ENCODE data around the gene MRPL44.
"Not testable (repeated sequence)": the region's sequence is repeated elsewhere in the genome, so short reads cannot be mapped to it uniquely, and the experiment has no call there.

The MRPL44 gene

GRCh38 chr2:223999862-224000261 is 42.6 kb downstream of the MRPL44 start:
- no peak overlapping the region for H3K4me3 ChIP-seq (replicated peaks in 1 of 2; ENCODE audit: low read depth in 2 of 2, low read length in 2 of 2)
- DNase-seq (ENCODE audit: low read depth in 2 of 2), result no peak
- TF ChIP-seq, protein P1, sequence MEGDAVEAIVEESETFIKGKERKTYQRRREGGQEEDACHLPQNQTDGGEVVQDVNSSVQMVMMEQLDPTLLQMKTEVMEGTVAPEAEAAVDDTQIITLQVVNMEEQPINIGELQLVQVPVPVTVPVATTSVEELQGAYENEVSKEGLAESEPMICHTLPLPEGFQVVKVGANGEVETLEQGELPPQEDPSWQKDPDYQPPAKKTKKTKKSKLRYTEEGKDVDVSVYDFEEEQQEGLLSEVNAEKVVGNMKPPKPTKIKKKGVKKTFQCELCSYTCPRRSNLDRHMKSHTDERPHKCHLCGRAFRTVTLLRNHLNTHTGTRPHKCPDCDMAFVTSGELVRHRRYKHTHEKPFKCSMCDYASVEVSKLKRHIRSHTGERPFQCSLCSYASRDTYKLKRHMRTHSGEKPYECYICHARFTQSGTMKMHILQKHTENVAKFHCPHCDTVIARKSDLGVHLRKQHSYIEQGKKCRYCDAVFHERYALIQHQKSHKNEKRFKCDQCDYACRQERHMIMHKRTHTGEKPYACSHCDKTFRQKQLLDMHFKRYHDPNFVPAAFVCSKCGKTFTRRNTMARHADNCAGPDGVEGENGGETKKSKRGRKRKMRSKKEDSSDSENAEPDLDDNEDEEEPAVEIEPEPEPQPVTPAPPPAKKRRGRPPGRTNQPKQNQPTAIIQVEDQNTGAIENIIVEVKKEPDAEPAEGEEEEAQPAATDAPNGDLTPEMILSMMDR (IDR thresholded peaks at IDR 0.05; ENCODE audit: low read depth, low read length), result no peak

- not testable (repeated sequence) for H3K4me3 ChIP-seq (replicated peaks in 1 of 2; ENCODE audit: low read depth in 2 of 2, low read length in 2 of 2); DNase-seq (ENCODE audit: low read depth in 2 of 2)
These were observed 43.4 kb downstream of the MRPL44 start for GRCh38 chr2:224000662-224001061.

DNA sequence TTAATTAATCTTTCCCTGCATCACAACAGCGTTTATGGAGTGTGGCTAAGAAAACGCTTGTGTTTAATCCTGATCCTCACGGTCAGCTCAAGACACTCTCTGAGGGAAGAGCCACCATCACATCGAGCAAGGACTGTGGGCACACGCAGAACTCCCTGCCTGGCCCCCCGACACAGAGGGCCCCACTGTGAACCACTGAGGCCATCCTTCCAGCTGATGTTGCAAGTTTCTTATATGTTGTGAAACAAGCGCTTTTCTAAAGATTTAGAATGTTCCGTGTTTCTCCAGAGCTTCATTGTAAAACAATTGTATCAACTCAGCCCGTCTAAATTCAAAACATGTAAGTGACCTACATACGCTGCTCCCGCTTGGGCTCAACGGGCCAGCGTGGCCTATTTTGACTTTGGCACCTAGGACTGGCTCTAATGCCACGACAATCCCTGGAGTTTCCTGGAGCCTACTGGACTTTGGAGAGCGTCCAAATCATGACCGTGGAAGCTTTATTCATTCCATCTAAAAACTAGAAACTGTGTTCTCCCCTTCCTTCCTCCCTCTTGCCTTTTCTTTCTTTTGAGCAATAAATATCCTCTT is 46.9 kb downstream of the MRPL44 start:
- TF ChIP-seq, protein P1 (IDR thresholded peaks at IDR 0.05; ENCODE audit: low read depth, low read length), result no peak
- no peak overlapping the region for H3K4me3 ChIP-seq (replicated peaks in 1 of 2; ENCODE audit: low read depth in 2 of 2, low read length in 2 of 2)
- peak; percentile 31 to 39 for DNase-seq (ENCODE audit: low read depth in 2 of 2)

GRCh38 chr2:224008702-224009261 is 51.5 kb downstream of the MRPL44 start:
- peak in 1 of 2 donors; percentile 58 for DNase-seq (ENCODE audit: low read depth in 2 of 2)
- TF ChIP-seq, protein P1 (IDR thresholded peaks at IDR 0.05; ENCODE audit: low read depth, low read length), result no peak
- no peak overlapping the region for H3K4me3 ChIP-seq (replicated peaks in 1 of 2; ENCODE audit: low read depth in 2 of 2, low read length in 2 of 2)

DNA sequence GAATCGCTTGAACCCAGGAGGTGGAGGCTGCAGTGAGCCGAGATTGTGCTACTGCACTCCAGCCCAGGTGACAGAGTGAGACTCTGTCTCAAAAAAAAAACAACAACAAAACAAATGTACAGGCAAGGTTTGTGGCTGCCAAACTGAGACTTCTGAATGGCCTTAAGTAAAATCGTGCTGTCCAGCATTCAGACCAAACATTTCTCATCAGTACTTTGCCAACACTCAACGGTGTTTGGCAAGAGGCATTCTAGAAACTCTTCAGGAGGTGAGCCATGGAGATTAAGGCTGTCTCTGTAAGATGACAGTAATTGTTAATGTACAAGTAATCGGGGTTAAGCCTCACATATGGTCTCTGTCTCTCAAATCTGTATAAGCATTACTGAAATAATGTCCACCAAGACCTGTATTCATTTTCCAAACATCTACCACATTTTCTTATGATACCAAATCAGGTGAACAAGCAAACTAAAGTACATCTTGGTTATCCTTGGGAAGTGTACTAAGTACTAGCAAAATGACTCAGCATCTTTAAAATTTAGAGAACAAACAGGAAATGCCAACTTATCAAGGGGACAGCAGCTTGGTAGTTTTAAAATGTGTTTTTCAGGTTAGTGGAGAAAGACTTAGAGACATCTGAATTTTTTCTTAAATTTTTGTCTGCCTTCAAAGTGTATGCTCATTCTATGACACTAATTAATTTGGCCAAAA is 52.5 kb downstream of the MRPL44 start:
- TF ChIP-seq, protein P1 (IDR thresholded peaks at IDR 0.05; ENCODE audit: low read depth, low read length), result no peak
- DNase-seq (ENCODE audit: low read depth in 2 of 2), result peak; percentile 56 to 57
- no peak overlapping the region for H3K4me3 ChIP-seq (replicated peaks in 1 of 2; ENCODE audit: low read depth in 2 of 2, low read length in 2 of 2)

- H3K4me3 ChIP-seq (replicated peaks in 1 of 2; ENCODE audit: low read depth in 2 of 2, low read length in 2 of 2), result no peak overlapping the region
- TF ChIP-seq, protein P1 (IDR thresholded peaks at IDR 0.05; ENCODE audit: low read depth, low read length), result no peak
- DNase-seq (ENCODE audit: low read depth in 2 of 2), result no peak
These were observed 54.6 kb downstream of the MRPL44 start for GRCh38 chr2:224011837-224012236.

DNA sequence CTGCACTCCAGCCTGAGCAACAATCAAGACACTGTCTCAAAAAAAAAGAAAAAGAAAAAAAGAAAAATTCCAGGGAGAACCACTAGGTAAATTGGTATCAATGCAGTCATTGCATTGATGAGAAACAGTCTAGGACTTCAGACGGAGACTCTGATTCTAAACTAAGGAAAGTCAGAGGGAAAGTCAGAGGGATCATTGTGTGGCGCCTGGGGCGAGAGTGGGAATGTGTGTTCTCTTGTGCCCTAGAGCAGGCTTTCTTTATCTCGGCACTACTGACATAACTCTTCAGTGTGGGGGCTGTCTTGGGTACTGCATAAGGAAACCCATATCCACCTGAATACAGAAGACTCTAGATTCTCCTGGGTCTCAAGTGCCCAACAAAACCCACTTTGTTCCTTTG is 57.1 kb downstream of the MRPL44 start:
- DNase-seq (ENCODE audit: low read depth in 2 of 2), result no peak
- no peak overlapping the region for H3K4me3 ChIP-seq (replicated peaks in 1 of 2; ENCODE audit: low read depth in 2 of 2, low read length in 2 of 2)
- TF ChIP-seq, protein P1 (IDR thresholded peaks at IDR 0.05; ENCODE audit: low read depth, low read length), result no peak

All from cardiac fibroblast (primary cell).